GM23248 (cell line): ENCODE data around the gene MTHFD1L. TPM values are rescaled to one million over a fixed set of nuclear protein-coding genes. Genes with fewer than 3 reads are reported as not detected.

Experiments
- DNase-seq: peaks from one replicate; pipeline ENCODE4 v3.0.0-alpha.2; 2015
- H2AFZ ChIP-seq: fragments of 200-600 bp; sonication (generic); 2 replicates; pipeline ENCODE4 v1.6.1; 2016; ENCODE audit warnings: antibody characterized with exemption
- H3F3A ChIP-seq: fragments of 200-600 bp; sonication (generic); 2 replicates; pipeline ENCODE4 v1.6.1; 2016; ENCODE audit warnings: mild to moderate bottlenecking, antibody characterized with exemption, mixed run types; ENCODE audit not compliant: insufficient read depth
- H3K27ac ChIP-seq: fragments of 200-600 bp; sonication (generic); 2 replicates; pipeline ENCODE4 v1.5.1; 2016; ENCODE audit warnings: mild to moderate bottlenecking
- H3K27me3 ChIP-seq: fragments of 200-600 bp; sonication (generic); replicated peaks from 2 replicates; pipeline ENCODE4 v1.6.1; 2016; ENCODE audit warnings: mild to moderate bottlenecking; ENCODE audit not compliant: insufficient read depth
- H3K36me3 ChIP-seq: fragments of 200-600 bp; sonication (generic); 2 replicates; pipeline ENCODE4 v1.6.1; 2016; ENCODE audit warnings: low read depth, mild to moderate bottlenecking
- H3K4me1 ChIP-seq: fragments of 200-600 bp; sonication (generic); 2 replicates; pipeline ENCODE4 v1.6.1; 2016; ENCODE audit warnings: mild to moderate bottlenecking; ENCODE audit not compliant: insufficient read depth
- H3K4me2 ChIP-seq: fragments of 200-600 bp; sonication (generic); one replicate; pipeline ENCODE4 v1.6.1; 2016; ENCODE audit warnings: mild to moderate bottlenecking; ENCODE audit not compliant: unreplicated experiment
- H3K4me3 ChIP-seq: fragments of 200-600 bp; sonication (generic); 2 replicates; pipeline ENCODE4 v1.5.1; 2016; ENCODE audit warnings: mild to moderate bottlenecking
- H3K79me2 ChIP-seq: fragments of 200-600 bp; sonication (generic); 2 replicates; pipeline ENCODE4 v1.6.1; 2016; ENCODE audit warnings: mild to moderate bottlenecking; ENCODE audit not compliant: insufficient read depth
- H3K9ac ChIP-seq: fragments of 200-600 bp; sonication (generic); 2 replicates; pipeline ENCODE4 v1.6.1; 2016; ENCODE audit warnings: mild to moderate bottlenecking
- H3K9me2 ChIP-seq: fragments of 200-600 bp; sonication (generic); 2 replicates; pipeline ENCODE4 v1.6.1; 2016; ENCODE audit warnings: mixed run types, mild to moderate bottlenecking, moderate library complexity; ENCODE audit not compliant: insufficient read depth
- H3K9me3 ChIP-seq: fragments of 200-600 bp; sonication (generic); one replicate; pipeline ENCODE4 v1.6.1; 2017; ENCODE audit warnings: low read depth
- H4K20me1 ChIP-seq: fragments of 200-600 bp; sonication (generic); 2 replicates; pipeline ENCODE4 v1.6.0; 2016; ENCODE audit not compliant: insufficient read depth
- EZH2 ChIP-seq: fragments of 200-600 bp; sonication (generic); IDR thresholded peaks from 2 replicates; pipeline ENCODE4 v1.6.1; 2018; ENCODE audit warnings: antibody characterized with exemption, mild to moderate bottlenecking; ENCODE audit not compliant: insufficient read depth, poor library complexity, severe bottlenecking
- EZH2phosphoT487 ChIP-seq: fragments of 200-600 bp; sonication (generic); IDR thresholded peaks from 2 replicates; pipeline ENCODE4 v1.6.1; 2018; ENCODE audit warnings: antibody characterized with exemption, moderate library complexity, mild to moderate bottlenecking, low read depth; ENCODE audit not compliant: insufficient read depth
- WGBS, 2 experiments: methylation state at CpG; one replicate each; pipeline ENCODE4 v1.1.6; 2015 to 2017; ENCODE audit warnings: low lambda C conversion rate in 2 of 2, low coverage in 1 of 2; ENCODE audit errors: missing lambda C conversion rate in 2 of 2; 5-methylcytosine and 5-hydroxymethylcytosine counted together
- in situ Hi-C: fragments of 300-500 bp; cut with MboI; formaldehyde crosslinking; loops from 2 replicates; pipeline ENCODE4 v1.15.0; 2020
- polyA plus RNA-seq: library from polyadenylated mRNA; unstranded; fragments of >200 nt; fragmentation: Nextera tagmentation; extraction: Ambion mirVana; gene quantifications from 2 replicates; pipeline ENCODE4 v1.2.1, GENCODE V29; 2016
- total RNA-seq: library from RNA; depleted of rRNA; stranded (reverse); fragments of >200 nt; shearing (Covaris generic); gene quantifications from 2 replicates; pipeline ENCODE4 v1.2.3, GENCODE V29; 2014

Gene MTHFD1L
- total and polyA plus RNA-seq, 2 experiments from 2014 or later: 57.6 to 99.6 TPM

GRCh38 chr6:150865043-150865405 lies 478 bp upstream of the MTHFD1L start:
- peak overlapping the region; percentile 99 for H3K27ac ChIP-seq
- no peaks in the 10 kb centered on the region for H3K9me2 ChIP-seq
- H3K79me2 ChIP-seq: peaks cover 41% of the 10 kb centered on the region
- DNase-seq: peak; percentile 27
- peaks cover 26% of the 10 kb centered on the region for H3K4me1 ChIP-seq
- peak overlapping the region; percentile 98 for H3K9ac ChIP-seq
- peaks cover 35% of the 10 kb centered on the region for H3F3A ChIP-seq
- H3K36me3 ChIP-seq: peaks cover 5% of the 10 kb centered on the region; the same call in 1 of the 2 replicates
- H3K4me3 ChIP-seq: peak overlapping the region; percentile 88
- H2AFZ ChIP-seq: peak overlapping the region; percentile 39; the same call in 1 of the 2 replicates
- peak overlapping the region; percentile 96 for H3K4me2 ChIP-seq
- no peaks in the 10 kb centered on the region for H3K27me3 ChIP-seq
- no peaks in the 10 kb centered on the region for H3K9me3 ChIP-seq
- 14 to 19% methylated on average over 5 of the region's 5 CpGs for WGBS, 2 experiments
- in situ Hi-C loops: no loop called here
- no peaks in the 10 kb centered on the region for H4K20me1 ChIP-seq
- no peak for TF ChIP-seq EZH2
- TF ChIP-seq EZH2phosphoT487: no peak

GRCh38 chr6:150866147-150866990 lies 867 bp downstream of the MTHFD1L start:
- no peaks in the 10 kb centered on the region for H3K9me3 ChIP-seq
- peaks cover 5% of the 10 kb centered on the region; the same call in 1 of the 2 replicates for H3K36me3 ChIP-seq
- H3K27me3 ChIP-seq: no peaks in the 10 kb centered on the region
- H3K79me2 ChIP-seq: peaks cover 54% of the 10 kb centered on the region
- H3K9me2 ChIP-seq: no peaks in the 10 kb centered on the region
- peak overlapping the region; percentile 88 for H3K4me3 ChIP-seq
- no peak for TF ChIP-seq EZH2
- TF ChIP-seq EZH2phosphoT487: no peak
- peaks cover 31% of the 10 kb centered on the region for H3K4me1 ChIP-seq
- peak overlapping the region; percentile 96 for H3K4me2 ChIP-seq
- H3F3A ChIP-seq: peaks cover 44% of the 10 kb centered on the region
- in situ Hi-C loops: no loop called here
- peak; percentile 96 for DNase-seq
- no peak overlapping the region for H2AFZ ChIP-seq
- no peaks in the 10 kb centered on the region for H4K20me1 ChIP-seq
- H3K9ac ChIP-seq: peak overlapping the region; percentile 98
- H3K27ac ChIP-seq: peak overlapping the region; percentile 99
- 1% methylated on average over 45 to 62 of the region's 95 CpGs for WGBS, 2 experiments

- in situ Hi-C loops: no loop called here
- H3K4me1 ChIP-seq: peaks cover 31% of the 10 kb centered on the region
- peak overlapping the region; percentile 99 for H3K27ac ChIP-seq
- peak overlapping the region; percentile 88 for H3K4me3 ChIP-seq
- DNase-seq: no peak
- no peak for TF ChIP-seq EZH2
- no peak for TF ChIP-seq EZH2phosphoT487
- H3K27me3 ChIP-seq: no peaks in the 10 kb centered on the region
- H3K36me3 ChIP-seq: peaks cover 8% of the 10 kb centered on the region; the same call in 1 of the 2 replicates
- no peaks in the 10 kb centered on the region for H3K9me2 ChIP-seq
- H2AFZ ChIP-seq: no peak overlapping the region
- no peaks in the 10 kb centered on the region for H3K9me3 ChIP-seq
- H4K20me1 ChIP-seq: no peaks in the 10 kb centered on the region
- peaks cover 60% of the 10 kb centered on the region for H3K79me2 ChIP-seq
- H3F3A ChIP-seq: peaks cover 45% of the 10 kb centered on the region
- H3K9ac ChIP-seq: peak overlapping the region; percentile 98
- H3K4me2 ChIP-seq: peak overlapping the region; percentile 96
- WGBS, 2 experiments: 46 to 49% methylated on average over 13 of the region's 13 CpGs
Measured at GRCh38 chr6:150866991-150867501, 1.5 kb downstream of the MTHFD1L start.

GRCh38 chr6:150868759-150869158 lies 3.3 kb downstream of the MTHFD1L start:
- peaks cover 14% of the 10 kb centered on the region for H3K36me3 ChIP-seq
- no peak overlapping the region for H3K4me3 ChIP-seq
- WGBS, 2 experiments: 97 to 98% methylated on average over 5 of the region's 5 CpGs
- peaks cover 45% of the 10 kb centered on the region for H3F3A ChIP-seq
- DNase-seq: no peak
- H2AFZ ChIP-seq: no peak overlapping the region
- H3K4me1 ChIP-seq: peaks cover 31% of the 10 kb centered on the region
- H3K4me2 ChIP-seq: no peak overlapping the region
- H4K20me1 ChIP-seq: no peaks in the 10 kb centered on the region
- H3K9me2 ChIP-seq: no peaks in the 10 kb centered on the region
- peaks cover 77% of the 10 kb centered on the region for H3K79me2 ChIP-seq
- H3K9me3 ChIP-seq: no peaks in the 10 kb centered on the region
- H3K27ac ChIP-seq: no peak overlapping the region
- no peaks in the 10 kb centered on the region for H3K27me3 ChIP-seq
- TF ChIP-seq EZH2phosphoT487 (no peak), EZH2 (no peak)
- in situ Hi-C loops: no loop called here
- no peak overlapping the region for H3K9ac ChIP-seq
